Endothelial cell (in vitro differentiated cells): Measurements from ENCODE around the gene GAL3ST3. TPM values are rescaled to one million over a fixed set of nuclear protein-coding genes. Genes with fewer than 3 reads are reported as not detected.
"Not testable (repeated sequence)": the region's sequence is repeated elsewhere in the genome, so short reads cannot be mapped to it uniquely, and the experiment has no call there.

Experiments used
- DNase-seq: peaks from one replicate; pipeline ENCODE4 v3.0.0; 2021; ENCODE audit warnings: low spot score
- H3K27ac Mint-ChIP-seq: one replicate; pipeline ENCODE4 v1.8.0; 2021; ENCODE audit warnings: mixed read lengths, inconsistent platforms; ENCODE audit not compliant: unreplicated experiment
- H3K27me3 Mint-ChIP-seq: one replicate; pipeline ENCODE4 v1.8.0; 2021; ENCODE audit warnings: mild to moderate bottlenecking, moderate library complexity, mixed read lengths, inconsistent platforms; ENCODE audit not compliant: unreplicated experiment
- H3K36me3 Mint-ChIP-seq: one replicate; pipeline ENCODE4 v1.8.0; 2021; ENCODE audit warnings: mild to moderate bottlenecking, low read depth, mixed read lengths, inconsistent platforms; ENCODE audit not compliant: unreplicated experiment
- H3K4me1 Mint-ChIP-seq: one replicate; pipeline ENCODE4 v1.8.0; 2021; ENCODE audit warnings: mild to moderate bottlenecking, mixed read lengths, inconsistent platforms; ENCODE audit not compliant: unreplicated experiment
- H3K4me3 Mint-ChIP-seq: one replicate; pipeline ENCODE4 v1.8.0; 2021; ENCODE audit warnings: mild to moderate bottlenecking, mixed read lengths, inconsistent platforms; ENCODE audit not compliant: unreplicated experiment
- H3K9me3 Mint-ChIP-seq: one replicate; pipeline ENCODE4 v1.8.0; 2021; ENCODE audit warnings: mixed read lengths, inconsistent platforms; ENCODE audit not compliant: unreplicated experiment
- CTCF ChIP-seq: fragments of 200-600 bp; sonication (generic); IDR thresholded peaks from one replicate; pipeline ENCODE4 v1.5.0; 2021; ENCODE audit warnings: antibody characterized with exemption; ENCODE audit not compliant: unreplicated experiment
- total RNA-seq: library from RNA; stranded (reverse); fragmentation: NEBNext Ultra II Directional; extraction: Animal tissue kit (Norgen Biotek cat#: 25700); gene quantifications from one replicate; pipeline ENCODE4 v1.2.1, GENCODE V29; 2021; ENCODE audit not compliant: unreplicated experiment

Gene GAL3ST3
- total RNA-seq, 1 donor from 2014 or later, result 0.87 TPM

DNA sequence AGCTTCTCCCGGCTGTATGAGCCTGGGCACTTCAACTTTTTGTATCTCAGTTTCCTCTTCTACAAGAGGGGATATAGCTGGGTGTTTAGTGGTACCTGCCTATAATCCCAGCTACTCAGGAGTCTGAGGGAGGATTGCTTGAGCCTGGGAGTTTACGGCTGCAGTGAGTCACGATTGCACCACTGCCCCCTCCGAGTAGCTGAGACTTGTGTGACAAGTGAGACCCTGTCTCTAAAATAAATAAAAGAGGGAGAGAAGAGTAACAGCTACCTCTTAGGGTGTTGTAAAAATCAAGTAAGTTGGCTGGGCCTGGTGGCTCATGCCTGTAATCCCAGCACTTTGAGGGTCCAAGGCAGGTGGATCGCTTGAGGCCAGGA is 12.6 kb downstream of the GAL3ST3 start:
- Mint-ChIP-seq H3K27me3 (peaks cover 11% of the 10 kb centered on the region), H3K36me3 (no peaks in the 10 kb centered on the region), H3K27ac (no peak overlapping the region), H3K4me1 (no peaks in the 10 kb centered on the region), H3K4me3 (no peak overlapping the region), H3K9me3 (no peaks in the 10 kb centered on the region)
- DNase-seq, result no peak
- TF ChIP-seq CTCF, result no peak

DNA sequence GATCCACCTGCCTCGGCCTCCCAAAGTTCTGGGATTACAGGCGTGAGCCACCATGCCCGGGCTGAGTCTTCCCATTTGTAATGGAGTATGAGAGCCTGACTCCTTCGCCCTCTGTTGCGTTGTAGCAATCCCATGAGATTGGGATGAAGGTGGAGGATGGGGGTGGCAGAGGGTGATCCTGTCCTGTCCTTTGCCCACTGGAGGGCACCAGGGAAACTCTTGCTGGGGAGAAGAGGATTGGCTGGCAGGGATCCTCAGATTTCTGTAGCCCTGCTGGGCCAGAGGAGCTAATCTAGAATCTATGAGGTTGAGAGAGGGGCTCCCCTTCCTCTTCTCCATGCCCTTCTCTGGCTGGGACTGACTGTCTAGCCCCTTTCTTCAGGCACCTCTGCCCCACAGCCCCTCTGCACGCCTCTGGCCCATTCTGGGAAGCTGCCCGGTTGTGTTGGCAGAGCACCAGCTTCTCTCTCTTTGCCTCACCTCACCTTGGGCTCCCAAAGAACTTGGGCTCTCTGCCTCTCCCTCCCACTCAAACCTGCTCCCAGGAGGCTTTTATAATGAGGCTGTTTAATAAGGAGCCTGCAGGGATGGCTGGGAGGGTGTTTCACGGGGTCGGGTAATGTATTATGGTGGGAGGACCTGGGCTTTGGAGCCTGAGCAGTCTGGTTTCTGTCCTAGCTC is 13.2 kb downstream of the GAL3ST3 start:
- H3K4me1 Mint-ChIP-seq, result no peaks in the 10 kb centered on the region
- no peak overlapping the region for H3K27ac Mint-ChIP-seq
- no peak for TF ChIP-seq CTCF
- H3K4me3 Mint-ChIP-seq, result no peak overlapping the region
- no peak for DNase-seq
- no peaks in the 10 kb centered on the region for H3K36me3 Mint-ChIP-seq
- H3K9me3 Mint-ChIP-seq, result no peaks in the 10 kb centered on the region
- H3K27me3 Mint-ChIP-seq, result peaks cover 14% of the 10 kb centered on the region

GRCh38 chr11:66032957-66033735 is 15.8 kb downstream of the GAL3ST3 start:
- Mint-ChIP-seq H3K4me3 (no peak overlapping the region), H3K4me1 (no peaks in the 10 kb centered on the region), H3K27ac (no peak overlapping the region), H3K9me3 (no peaks in the 10 kb centered on the region), H3K36me3 (no peaks in the 10 kb centered on the region), H3K27me3 (peaks cover 7% of the 10 kb centered on the region)
- DNase-seq, result no peak
- TF ChIP-seq CTCF, result no peak

DNA sequence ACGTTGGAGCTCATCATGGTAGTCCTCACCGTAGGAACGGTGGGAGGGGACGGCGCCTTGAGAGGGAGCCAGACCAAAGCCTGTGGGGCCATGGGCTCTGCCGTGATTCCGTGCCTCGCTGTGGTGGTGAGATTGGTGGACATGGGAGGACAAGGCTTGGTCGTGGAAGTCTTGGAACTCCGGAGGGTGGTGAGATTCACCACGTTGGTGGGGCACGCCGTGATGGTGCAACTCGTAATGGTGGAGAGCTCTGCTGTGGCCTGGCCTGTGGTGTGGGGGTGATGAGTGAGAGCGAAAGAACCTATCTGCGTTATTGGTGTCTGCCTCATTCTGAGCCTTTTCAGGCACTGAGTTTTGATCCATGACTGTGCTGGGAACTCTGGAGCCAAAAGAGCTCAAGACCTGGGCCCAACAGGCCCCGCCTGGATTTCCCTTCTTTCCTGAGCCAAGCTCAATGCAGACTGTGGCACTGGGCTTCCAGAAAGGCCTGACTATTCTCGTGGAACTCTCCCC is 22.9 kb downstream of the GAL3ST3 start, which contains the start of gene CATSPER1:
Gene CATSPER1 (minus strand): TSS at position 463 of the 513 bp plus-strand sequence. CDS start 100 bp downstream, at position 363.
- H3K4me3 Mint-ChIP-seq, result no peak within 1 kb of the TSS
- TF ChIP-seq CTCF, result no peak
- H3K9me3 Mint-ChIP-seq, result no peaks in the 10 kb centered on the region
- DNase-seq, result no peak
- H3K27ac Mint-ChIP-seq, result no peak within 1 kb of the TSS
- peaks cover 16% of the 10 kb centered on the region for H3K27me3 Mint-ChIP-seq
- no peaks in the 10 kb centered on the region for H3K36me3 Mint-ChIP-seq
- peaks cover 2% of the 10 kb centered on the region for H3K4me1 Mint-ChIP-seq

GRCh38 chr11:66023186-66023440 is 25.8 kb downstream of the GAL3ST3 start:
- H3K4me3 Mint-ChIP-seq, H3K27ac Mint-ChIP-seq, H3K4me1 Mint-ChIP-seq, H3K36me3 Mint-ChIP-seq, DNase-seq, H3K9me3 Mint-ChIP-seq: not testable (repeated sequence)
- peaks cover 17% of the 10 kb centered on the region for H3K27me3 Mint-ChIP-seq
